Loucy (cell line): Measurements from ENCODE around the gene NCOA6.

Experiments used
- CTCF ChIP-seq: fragments of 200-600 bp; sonication (generic); conservative IDR thresholded peaks from 2 replicates; pipeline ENCODE4 v1.5.1; 2014; ENCODE audit warnings: mild to moderate bottlenecking, antibody characterized with exemption, low read length
- EZH2phosphoT487 ChIP-seq: fragments of 200-600 bp; IDR thresholded peaks from 2 replicates; pipeline ENCODE4 v1.6.1; 2018; ENCODE audit warnings: antibody characterized with exemption, mild to moderate bottlenecking, moderate library complexity, borderline replicate concordance

DNA sequence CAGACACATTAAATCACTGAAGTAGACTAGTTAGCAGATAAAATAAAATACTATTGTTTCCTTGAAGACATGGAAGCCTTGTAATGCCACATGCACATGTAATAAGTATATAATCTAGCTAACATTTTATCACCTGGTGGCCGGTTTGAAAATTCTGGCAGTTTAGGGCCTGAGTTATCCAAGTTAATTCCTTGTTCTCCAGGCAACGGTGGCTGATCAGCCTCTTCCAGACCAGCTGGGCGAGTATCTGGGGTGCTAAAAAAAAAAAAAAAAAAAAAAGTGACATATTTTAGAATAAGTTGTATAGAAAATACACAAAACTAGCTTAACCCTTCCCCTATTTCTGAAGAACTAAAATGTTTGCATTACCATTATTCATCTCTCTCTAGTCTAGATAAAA, 78.8 kb downstream of the NCOA6 start:
- TF ChIP-seq CTCF (no peak), EZH2phosphoT487 (no peak)
